Measurements from ENCODE around the gene NVL. TPM values are rescaled to one million over a fixed set of nuclear protein-coding genes. Genes with fewer than 3 reads are reported as not detected.

NVL gene
- total RNA-seq, 2 experiments from 2014 or later, result 38.8 to 45.6 TPM

DNA sequence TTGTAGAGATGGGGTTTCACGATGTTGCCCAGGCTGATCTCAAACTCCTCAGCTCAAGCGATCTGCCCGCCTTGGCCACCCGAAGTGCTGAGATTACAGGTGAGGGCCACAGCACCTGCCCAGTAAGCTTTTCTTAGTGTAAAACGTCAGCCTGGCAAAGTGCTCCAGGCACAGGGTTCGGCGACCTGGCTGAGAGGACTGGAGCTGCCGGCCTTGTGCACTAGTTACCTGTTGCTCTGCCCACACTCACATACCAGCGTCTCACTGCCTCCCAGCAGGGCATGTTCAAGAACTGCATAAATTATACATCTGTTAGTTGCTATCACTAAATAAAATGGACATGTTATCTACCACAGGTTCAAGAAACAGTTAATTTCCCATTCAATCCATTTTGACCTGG is 91.8 kb downstream of the NVL start:
- Mint-ChIP-seq H3K9me3 (no peaks in the 10 kb centered on the region), H3K27me3 (no peaks in the 10 kb centered on the region), H3K4me3 (no peak overlapping the region), H3K27ac (no peak overlapping the region), H3K36me3 (ENCODE audit: low read depth) (peaks cover 33% of the 10 kb centered on the region), H3K4me1 (no peaks in the 10 kb centered on the region)
- ChIA-PET CTCF (no interaction called here), POLR2A (interaction anchor here (1.3 kb wide), 1 partner anchor 31 kb away, joined by 3 read pairs; no protein-coding TSS in a partner anchor)
- DNase-seq, result no peak

DNA sequence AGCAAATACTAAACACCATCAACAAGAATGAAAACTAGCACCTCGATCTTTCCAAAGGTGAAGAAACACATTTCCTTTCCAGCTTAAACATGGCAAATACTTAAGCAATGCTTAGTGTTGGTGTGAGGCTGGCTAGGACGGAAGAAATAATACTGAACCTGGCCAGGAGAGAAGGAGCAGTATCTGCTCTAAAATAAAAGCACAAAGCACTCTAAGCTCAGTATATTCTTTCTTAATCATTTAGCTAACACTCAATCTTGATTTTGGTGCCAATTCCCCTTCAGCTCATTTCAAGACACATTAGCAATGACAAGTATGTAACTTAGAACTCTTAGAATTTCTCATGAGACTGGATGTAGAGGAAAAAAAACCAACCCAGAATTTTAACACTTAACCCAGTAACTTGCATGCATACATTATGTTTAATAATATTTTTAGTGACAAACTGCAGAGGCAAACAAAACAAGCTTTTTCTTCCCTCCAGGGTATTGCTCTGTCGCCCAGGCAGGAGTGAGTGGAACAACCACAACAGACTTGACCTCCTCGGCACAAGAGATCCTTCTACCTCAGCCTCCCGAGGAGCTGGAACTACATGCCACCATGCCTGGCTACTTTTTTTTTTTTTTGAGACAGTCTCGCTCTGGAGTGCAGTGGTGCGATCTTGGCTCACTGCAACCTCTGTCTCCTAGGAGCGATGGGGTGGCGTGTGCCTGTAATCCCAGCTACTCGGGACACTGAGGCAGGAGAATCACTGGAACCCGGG is 92.7 kb downstream of the NVL start:
- POLR2A ChIA-PET, result interaction anchor here (0.6 to 1.3 kb wide), 2 partner anchors 32 to 131 kb away, joined by 3 read pairs; no protein-coding TSS in a partner anchor
- Mint-ChIP-seq H3K9me3 (no peaks in the 10 kb centered on the region), H3K36me3 (ENCODE audit: low read depth) (peaks cover 37% of the 10 kb centered on the region), H3K27ac (no peak overlapping the region), H3K27me3 (no peaks in the 10 kb centered on the region), H3K4me3 (no peak overlapping the region), H3K4me1 (no peaks in the 10 kb centered on the region)
- no peak for DNase-seq
- CTCF ChIA-PET, result interaction anchor here (0.6 to 1.2 kb wide), 4 partner anchors 8 to 131 kb away, joined by 3 to 4 read pairs (median 3); no protein-coding TSS in a partner anchor

DNA sequence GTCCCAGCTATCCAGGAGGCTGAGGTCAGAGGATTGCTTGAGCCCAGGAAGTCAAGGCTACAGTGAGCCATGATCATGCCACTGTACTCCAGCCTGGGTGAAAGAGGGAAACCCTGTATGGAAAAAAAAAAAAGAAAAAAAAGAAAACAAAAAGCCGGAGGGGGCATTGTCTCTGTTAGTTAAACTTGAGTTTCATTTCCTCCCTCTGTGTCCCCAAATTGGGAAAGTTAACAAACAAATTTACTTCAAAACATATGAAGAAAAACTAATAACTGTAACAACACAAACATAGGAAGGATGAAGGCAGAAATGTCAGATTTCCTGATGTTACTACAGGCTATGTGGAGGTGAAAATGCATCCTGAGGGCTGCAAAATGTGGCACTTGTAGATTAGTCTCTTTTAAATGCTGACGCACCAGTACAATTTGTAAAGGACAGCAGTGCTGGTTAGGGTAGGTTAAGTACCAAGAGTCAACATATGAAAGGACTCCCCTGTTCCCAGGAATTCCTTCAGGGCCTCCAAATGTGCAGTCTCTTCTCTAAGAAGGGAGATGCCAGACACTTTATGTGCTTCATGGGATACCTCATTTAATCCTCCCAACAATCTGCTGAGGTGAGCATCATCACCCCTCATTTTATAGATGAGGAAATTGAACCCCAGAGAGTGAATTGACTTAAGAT is 94.0 kb downstream of the NVL start:
- no peaks in the 10 kb centered on the region for H3K27me3 Mint-ChIP-seq
- H3K36me3 Mint-ChIP-seq (ENCODE audit: low read depth), result peaks cover 37% of the 10 kb centered on the region
- no peak for DNase-seq
- no peak overlapping the region for H3K27ac Mint-ChIP-seq
- POLR2A ChIA-PET, result no interaction called here
- CTCF ChIA-PET, result no interaction called here
- no peaks in the 10 kb centered on the region for H3K9me3 Mint-ChIP-seq
- H3K4me1 Mint-ChIP-seq, result no peaks in the 10 kb centered on the region
- H3K4me3 Mint-ChIP-seq, result no peak overlapping the region

DNA sequence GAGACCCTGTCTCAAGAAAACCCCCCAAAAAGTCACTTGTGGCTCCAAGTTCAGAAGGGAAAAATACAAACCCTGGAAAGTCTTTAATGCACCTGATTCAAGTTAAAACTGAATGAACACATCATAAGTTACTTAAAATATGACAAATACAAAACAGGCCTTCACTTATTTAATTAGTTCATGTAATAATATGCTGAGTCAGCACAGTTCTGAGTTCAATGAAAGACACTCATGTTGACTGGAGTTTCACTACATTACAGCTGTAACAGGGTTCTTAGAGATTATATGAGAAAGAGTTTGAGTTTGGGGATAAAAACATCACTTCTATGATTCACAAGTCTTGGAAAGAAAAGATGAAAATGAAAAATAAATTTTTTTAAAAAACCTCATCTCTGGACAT is 96.0 kb downstream of the NVL start:
- Mint-ChIP-seq H3K27ac (no peak overlapping the region), H3K4me1 (no peaks in the 10 kb centered on the region), H3K9me3 (no peaks in the 10 kb centered on the region), H3K27me3 (no peaks in the 10 kb centered on the region), H3K36me3 (ENCODE audit: low read depth) (peaks cover 44% of the 10 kb centered on the region), H3K4me3 (no peak overlapping the region)
- ChIA-PET CTCF (interaction anchor here (1.2 kb wide), 1 partner anchor 118 kb away, joined by 3 read pairs; no protein-coding TSS in a partner anchor), POLR2A (interaction anchor here (1.0 kb wide), 1 partner anchor 41 kb away, joined by 4 read pairs; no protein-coding TSS in a partner anchor)
- DNase-seq, result no peak

DNA sequence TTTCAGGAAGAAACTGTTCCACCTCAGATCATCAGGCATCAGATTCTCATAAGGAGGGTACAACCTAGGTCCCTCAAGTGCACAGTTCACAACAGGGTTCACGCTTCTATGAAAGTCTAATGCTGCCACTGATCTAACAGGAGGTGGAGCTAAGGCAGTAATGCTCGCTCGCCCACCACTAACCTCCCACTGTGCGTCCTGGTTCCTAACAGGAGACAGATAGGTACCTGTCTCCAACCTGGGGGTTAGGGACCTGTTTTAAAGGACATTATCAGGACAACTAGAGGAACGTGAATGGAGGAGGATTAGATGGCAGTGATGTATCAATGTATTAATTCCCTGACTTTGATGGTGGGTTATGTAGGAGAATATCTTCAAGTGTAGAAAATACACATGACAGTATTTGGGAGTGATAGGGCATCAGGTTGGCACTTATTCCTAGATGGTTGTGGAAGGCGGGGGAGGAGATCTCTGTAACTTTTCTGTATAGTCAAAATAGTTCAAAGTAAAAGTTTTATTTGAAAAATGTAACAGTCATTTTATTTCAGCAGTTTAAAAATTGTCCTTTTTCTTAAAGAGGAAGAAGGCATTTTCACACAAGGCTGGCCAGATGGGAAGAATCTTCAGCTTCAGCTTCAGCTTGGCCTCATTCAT is 103.0 kb downstream of the NVL start:
- CTCF ChIA-PET, result no interaction called here
- POLR2A ChIA-PET, result no interaction called here
- no peak for DNase-seq
- peaks cover 31% of the 10 kb centered on the region for H3K36me3 Mint-ChIP-seq (ENCODE audit: low read depth)
- H3K27ac Mint-ChIP-seq, result no peak overlapping the region
- H3K27me3 Mint-ChIP-seq, result no peaks in the 10 kb centered on the region
- H3K4me1 Mint-ChIP-seq, result no peaks in the 10 kb centered on the region
- no peaks in the 10 kb centered on the region for H3K9me3 Mint-ChIP-seq
- no peak overlapping the region for H3K4me3 Mint-ChIP-seq

DNA sequence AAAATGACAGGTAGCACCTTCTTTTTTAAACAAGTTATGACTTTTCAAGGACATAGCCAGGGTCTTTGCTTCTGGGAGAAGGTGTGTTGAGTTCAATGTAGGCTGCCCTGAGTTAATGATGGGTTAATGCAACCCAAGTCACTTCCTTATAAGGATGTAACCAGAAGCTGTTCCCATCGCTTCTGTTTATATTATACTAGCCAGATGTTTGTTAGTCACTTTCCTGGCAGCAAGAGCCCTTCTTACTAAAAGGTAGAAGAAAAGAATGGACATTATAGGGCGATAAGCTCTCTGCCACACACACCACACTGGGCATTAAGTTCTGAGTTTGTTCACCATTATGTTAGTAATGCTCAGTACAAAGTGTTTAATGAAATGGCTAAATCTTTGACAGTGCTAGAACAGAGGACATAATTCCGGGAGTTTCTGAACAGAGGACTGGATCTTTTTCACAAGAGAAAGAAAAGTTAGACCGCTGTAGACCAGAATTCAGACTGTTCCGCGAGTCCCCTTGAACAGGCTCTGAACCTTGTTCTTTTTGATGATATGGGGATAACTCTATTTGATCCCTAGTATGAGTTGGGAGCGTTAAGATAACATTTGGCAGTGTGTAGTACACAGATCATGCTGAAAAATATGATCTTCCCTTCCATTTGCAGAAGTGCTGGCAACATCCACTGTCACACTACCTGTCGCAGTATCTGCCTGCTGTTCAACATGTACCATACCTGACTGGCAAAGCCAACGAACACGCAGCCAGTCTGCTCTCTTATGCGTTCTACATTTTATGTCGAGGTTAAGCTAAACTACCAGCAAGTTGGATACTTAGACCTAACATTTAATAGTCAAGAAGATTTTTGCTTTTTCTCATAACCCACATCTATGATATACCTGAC is 105.9 kb downstream of the NVL start:
- H3K4me1 Mint-ChIP-seq, result no peaks in the 10 kb centered on the region
- H3K36me3 Mint-ChIP-seq (ENCODE audit: low read depth), result peaks cover 15% of the 10 kb centered on the region
- DNase-seq, result no peak
- H3K27ac Mint-ChIP-seq, result no peak overlapping the region
- POLR2A ChIA-PET, result no interaction called here
- CTCF ChIA-PET, result no interaction called here
- no peak overlapping the region for H3K4me3 Mint-ChIP-seq
- no peaks in the 10 kb centered on the region for H3K9me3 Mint-ChIP-seq
- H3K27me3 Mint-ChIP-seq, result peaks cover 2% of the 10 kb centered on the region

DNA sequence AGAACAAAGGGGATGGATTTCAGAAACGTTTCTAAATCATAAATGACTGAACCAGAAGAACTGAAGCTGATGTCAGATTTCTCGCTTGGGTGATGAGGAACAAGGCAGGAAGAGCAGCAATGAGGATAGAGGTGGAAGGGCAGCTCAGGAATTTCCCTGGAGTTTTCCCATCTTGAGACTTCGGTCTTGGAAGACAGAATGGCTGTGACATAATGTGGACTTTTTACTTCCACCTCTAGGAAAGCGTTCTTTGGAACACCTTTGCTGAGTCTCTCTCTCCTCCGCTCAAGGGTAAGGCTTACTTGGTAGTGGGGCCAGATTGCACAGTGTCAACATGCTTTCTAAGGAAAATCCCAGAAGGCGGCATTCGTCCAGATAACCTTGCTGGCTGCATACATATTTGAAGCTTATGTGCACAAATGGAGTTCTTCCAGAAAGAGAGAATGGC is 110.3 kb downstream of the NVL start:
- no peak overlapping the region for H3K27ac Mint-ChIP-seq
- H3K9me3 Mint-ChIP-seq, result no peaks in the 10 kb centered on the region
- no peak for DNase-seq
- peaks cover 11% of the 10 kb centered on the region for H3K4me1 Mint-ChIP-seq
- H3K36me3 Mint-ChIP-seq (ENCODE audit: low read depth), result no peaks in the 10 kb centered on the region
- POLR2A ChIA-PET, result no interaction called here
- peaks cover 5% of the 10 kb centered on the region for H3K27me3 Mint-ChIP-seq
- no peak overlapping the region for H3K4me3 Mint-ChIP-seq
- CTCF ChIA-PET, result interaction anchor here (0.8 kb wide), 1 partner anchor 104 kb away, joined by 3 read pairs; no protein-coding TSS in a partner anchor

DNA sequence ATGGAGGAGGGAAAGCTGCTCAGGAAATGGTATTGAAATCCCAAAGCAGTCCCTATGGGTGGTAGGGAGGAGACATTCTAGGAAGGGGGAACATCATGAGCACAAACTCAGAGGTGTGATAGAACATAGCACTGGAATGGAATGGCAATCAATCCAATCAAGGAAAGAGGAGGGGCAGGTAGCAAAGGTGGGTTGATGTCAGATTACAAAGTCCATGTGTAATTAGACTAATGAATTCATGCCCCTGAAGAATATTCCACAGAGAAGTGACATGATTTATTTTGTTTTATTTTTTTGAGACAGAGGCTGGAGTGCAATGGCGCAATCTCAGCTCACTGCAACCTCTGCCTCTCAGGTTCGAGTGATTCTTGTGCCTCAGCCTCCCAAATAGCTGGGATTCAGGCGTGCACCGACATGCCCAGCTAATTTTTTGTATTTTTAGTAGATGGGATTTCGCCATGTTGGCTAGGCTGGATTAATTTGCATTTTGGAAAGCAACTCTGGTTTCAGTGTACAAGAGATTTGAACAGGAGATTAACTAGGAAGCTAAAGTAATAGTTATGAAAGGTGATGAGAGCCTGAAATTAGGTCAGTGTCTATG is 110.9 kb downstream of the NVL start:
- no peaks in the 10 kb centered on the region for H3K36me3 Mint-ChIP-seq (ENCODE audit: low read depth)
- no peak for DNase-seq
- H3K27ac Mint-ChIP-seq, result no peak overlapping the region
- H3K27me3 Mint-ChIP-seq, result peaks cover 5% of the 10 kb centered on the region
- ChIA-PET CTCF (interaction anchor here (0.8 kb wide), 1 partner anchor 103 kb away, joined by 3 read pairs; no protein-coding TSS in a partner anchor), POLR2A (no interaction called here)
- no peaks in the 10 kb centered on the region for H3K9me3 Mint-ChIP-seq
- no peak overlapping the region for H3K4me3 Mint-ChIP-seq
- peaks cover 11% of the 10 kb centered on the region for H3K4me1 Mint-ChIP-seq

DNA sequence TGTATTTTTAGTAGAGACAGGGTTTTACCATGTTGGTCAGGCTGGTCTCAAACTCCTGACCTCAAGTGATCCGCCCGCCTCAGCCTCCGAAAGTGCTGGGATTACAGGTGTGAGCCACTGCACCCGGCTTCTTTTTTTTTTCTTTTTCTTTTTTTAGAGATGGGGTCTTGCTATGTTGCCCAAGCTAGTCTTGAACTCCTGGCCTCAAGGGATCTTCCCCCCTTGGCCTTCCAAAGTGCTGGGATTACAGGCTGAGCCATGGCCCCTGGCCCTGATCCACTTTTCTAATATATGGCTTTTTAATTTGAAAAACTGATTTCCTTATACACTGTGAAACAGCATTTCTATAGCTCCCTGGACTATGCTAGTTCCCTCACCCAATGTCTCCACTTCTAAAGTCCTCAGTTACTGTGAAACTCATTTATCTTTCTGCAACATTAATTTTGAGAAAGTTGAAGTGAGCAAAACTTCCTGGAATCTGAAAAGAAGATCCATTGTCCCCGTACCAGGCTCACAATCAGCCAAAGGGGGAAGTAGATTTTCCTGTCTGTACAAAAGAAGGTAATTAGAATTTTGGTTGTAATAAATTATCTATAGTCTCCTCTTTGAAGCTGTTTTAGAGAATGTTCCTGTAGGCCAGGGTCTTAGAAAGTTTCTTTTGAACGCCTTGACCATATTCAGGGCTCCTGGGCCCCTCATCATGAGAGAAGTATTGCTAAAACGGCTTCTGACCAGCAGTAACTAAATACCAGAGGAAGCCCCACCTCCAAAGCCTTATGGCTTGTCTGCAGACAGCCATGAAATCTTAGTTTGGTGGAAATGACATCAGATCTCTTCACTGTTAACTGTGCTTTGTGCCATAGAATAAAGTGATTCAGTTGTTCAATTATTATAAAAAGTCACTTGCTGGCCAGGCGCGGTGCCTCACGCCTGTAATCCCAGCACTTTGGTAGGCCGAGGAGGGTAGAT is 112.0 kb downstream of the NVL start:
- Mint-ChIP-seq H3K27ac (no peak overlapping the region), H3K27me3 (peaks cover 5% of the 10 kb centered on the region), H3K9me3 (no peaks in the 10 kb centered on the region), H3K4me1 (peaks cover 11% of the 10 kb centered on the region), H3K36me3 (ENCODE audit: low read depth) (no peaks in the 10 kb centered on the region), H3K4me3 (no peak overlapping the region)
- no peak for DNase-seq
- CTCF ChIA-PET, result no interaction called here
- POLR2A ChIA-PET, result no interaction called here

DNA sequence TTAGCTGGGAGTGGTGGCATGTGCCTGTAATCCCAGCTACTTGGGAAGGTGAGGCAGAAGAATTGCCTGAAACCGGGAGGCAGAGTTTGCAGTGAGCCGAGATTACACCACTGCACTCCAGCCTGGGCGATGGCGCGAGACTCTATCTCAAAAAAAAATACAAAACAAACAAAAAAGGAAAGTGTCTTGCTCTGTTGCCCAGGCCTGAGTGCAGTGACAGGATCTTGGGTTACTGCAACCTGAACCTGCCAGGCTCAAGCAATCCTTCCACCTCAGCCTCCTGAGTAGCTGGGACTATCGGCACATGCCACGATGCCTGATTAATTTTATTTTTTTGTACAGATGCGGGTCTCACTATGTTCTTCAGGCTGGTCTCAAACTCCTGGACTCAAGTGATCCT is 113.6 kb downstream of the NVL start:
- Mint-ChIP-seq H3K9me3 (no peaks in the 10 kb centered on the region), H3K4me1 (peaks cover 11% of the 10 kb centered on the region), H3K36me3 (ENCODE audit: low read depth) (no peaks in the 10 kb centered on the region), H3K27ac (no peak overlapping the region), H3K4me3 (no peak overlapping the region), H3K27me3 (peaks cover 5% of the 10 kb centered on the region)
- ChIA-PET POLR2A (no interaction called here), CTCF (no interaction called here)
- DNase-seq, result no peak

DNA sequence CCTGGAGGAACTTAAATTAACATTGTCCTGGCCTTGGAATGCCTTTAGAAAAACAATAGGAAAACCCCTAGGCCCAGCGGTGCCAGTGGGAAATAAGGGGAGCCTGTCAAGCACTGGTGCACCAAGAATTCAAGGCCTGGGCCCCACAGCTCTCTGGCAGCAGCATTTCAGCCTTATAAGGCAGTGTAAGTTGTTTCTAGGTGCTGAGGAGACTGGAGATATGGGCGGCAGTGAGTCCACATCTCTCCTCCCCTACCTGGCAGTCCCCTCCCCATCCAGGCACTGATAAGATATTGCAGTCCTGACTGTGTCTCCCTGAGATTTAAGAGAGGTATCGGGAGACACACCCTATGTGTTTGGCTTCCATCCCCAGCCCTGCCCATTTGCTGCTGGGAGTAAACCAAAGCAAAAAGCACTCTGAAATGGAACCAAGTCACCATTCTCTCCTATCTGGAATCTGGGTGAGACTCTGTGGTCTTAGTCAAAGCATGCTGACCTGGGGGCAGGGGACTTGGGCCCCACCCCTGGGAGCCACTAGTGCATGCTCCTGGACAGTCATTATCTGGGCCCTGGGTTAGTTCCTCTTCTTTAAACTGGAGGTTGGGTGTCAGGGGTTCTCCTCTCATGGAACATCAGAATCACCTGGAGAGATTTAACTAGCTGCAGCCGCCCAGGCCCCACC is 116.4 kb downstream of the NVL start:
- DNase-seq, result no peak
- Mint-ChIP-seq H3K27ac (no peak overlapping the region), H3K27me3 (no peaks in the 10 kb centered on the region), H3K36me3 (ENCODE audit: low read depth) (no peaks in the 10 kb centered on the region), H3K4me1 (peaks cover 8% of the 10 kb centered on the region), H3K4me3 (no peak overlapping the region), H3K9me3 (no peaks in the 10 kb centered on the region)
- ChIA-PET CTCF (no interaction called here), POLR2A (no interaction called here)

Data from activated CD4-positive, alpha-beta memory T cell treated with anti-CD3 and anti-CD28 coated beads, Interleukin-2, amount 10 ng/mL, durations not matched to agents 7 days and 5 days (primary cell).